Bronchial epithelial cell (primary cell): Measurements from ENCODE around the gene MCOLN2. TPM values are rescaled to one million over a fixed set of nuclear protein-coding genes. Genes with fewer than 3 reads are reported as not detected.

Experiments
- DNase-seq: peaks from one replicate; pipeline ENCODE4 v3.0.0-alpha.2; 2010; ENCODE audit warnings: low read depth
- FAIRE-seq: peaks from 2 replicates; lab custom pipeline; 2011; peaks lifted over from hg19 to GRCh38; lab: Jason Lieb, UNC
- H3K27me3 ChIP-seq: 2 replicates; pipeline ENCODE4 v1.5.1; 2011; ENCODE audit warnings: low read length; ENCODE audit not compliant: control insufficient read depth, insufficient read depth
- H3K36me3 ChIP-seq: 2 replicates; pipeline ENCODE4 v1.5.1; 2011; ENCODE audit warnings: low read length; ENCODE audit not compliant: control insufficient read depth, insufficient read depth
- H3K4me3 ChIP-seq: 2 replicates; pipeline ENCODE4 v1.5.1; 2011; ENCODE audit warnings: mild to moderate bottlenecking, low read depth, low read length, control low read depth
- CTCF ChIP-seq: IDR thresholded peaks from 2 replicates; pipeline ENCODE4 v1.5.1; 2011; ENCODE audit warnings: mild to moderate bottlenecking, moderate library complexity, low read length, control low read depth, inconsistent platforms; ENCODE audit not compliant: insufficient read depth, severe bottlenecking
- total RNA-seq: library from RNA; depleted of rRNA; stranded (reverse); fragments of >200 nt; gene quantifications from 2 replicates; pipeline ENCODE4 v1.2.1, GENCODE V29; 2014

MCOLN2 gene
- under 0.01 and 0.64 TPM in 2 replicates for total RNA-seq

GRCh38 chr1:84996846-84997666 lies at the start of gene MCOLN2:
TSS of gene MCOLN2 (minus strand) at chr1:84997113. CDS start at chr1:84996872, 241 bp downstream.
- H3K36me3 ChIP-seq = no peaks in the 10 kb centered on the region
- H3K4me3 ChIP-seq = peak within 1 kb of the TSS; percentile 44
- no peak for TF ChIP-seq CTCF
- FAIRE-seq = no peak
- H3K27me3 ChIP-seq = peaks cover 7% of the 10 kb centered on the region
- peak; percentile 12 for DNase-seq

GRCh38 chr1:85042413-85042812 lies 45.5 kb upstream of the MCOLN2 start:
- H3K36me3 ChIP-seq = no peaks in the 10 kb centered on the region
- H3K27me3 ChIP-seq = no peaks in the 10 kb centered on the region
- DNase-seq (no peak), FAIRE-seq (no peak)
- no peak overlapping the region for H3K4me3 ChIP-seq
- TF ChIP-seq CTCF = no peak

GRCh38 chr1:85041793-85042192 lies 44.9 kb upstream of the MCOLN2 start:
- Histone ChIP-seq H3K36me3 (no peaks in the 10 kb centered on the region), H3K27me3 (no peaks in the 10 kb centered on the region), H3K4me3 (no peak overlapping the region)
- TF ChIP-seq CTCF = no peak
- FAIRE-seq = no peak
- DNase-seq = no peak

- DNase-seq (no peak), FAIRE-seq (no peak)
- Histone ChIP-seq H3K27me3 (no peaks in the 10 kb centered on the region), H3K36me3 (no peaks in the 10 kb centered on the region), H3K4me3 (no peak overlapping the region)
- no peak for TF ChIP-seq CTCF
These were observed 36.3 kb upstream of the MCOLN2 start for GRCh38 chr1:85033221-85033620.

- H3K4me3 ChIP-seq = no peak overlapping the region
- H3K27me3 ChIP-seq = no peaks in the 10 kb centered on the region
- no peak for TF ChIP-seq CTCF
- DNase-seq = no peak
- H3K36me3 ChIP-seq = no peaks in the 10 kb centered on the region
- no peak for FAIRE-seq
These were observed 33.6 kb upstream of the MCOLN2 start for GRCh38 chr1:85030536-85030935.
